ENCODE results near the gene ADAMTS15. TPM values are rescaled to one million over a fixed set of nuclear protein-coding genes. Genes with fewer than 3 reads are reported as not detected.

Gene ADAMTS15
- total and polyA plus RNA-seq, 10 of the 15 experiments (the other 5 are each of a cell fraction or from before 2014, with no cell fraction given) = not detected

DNA sequence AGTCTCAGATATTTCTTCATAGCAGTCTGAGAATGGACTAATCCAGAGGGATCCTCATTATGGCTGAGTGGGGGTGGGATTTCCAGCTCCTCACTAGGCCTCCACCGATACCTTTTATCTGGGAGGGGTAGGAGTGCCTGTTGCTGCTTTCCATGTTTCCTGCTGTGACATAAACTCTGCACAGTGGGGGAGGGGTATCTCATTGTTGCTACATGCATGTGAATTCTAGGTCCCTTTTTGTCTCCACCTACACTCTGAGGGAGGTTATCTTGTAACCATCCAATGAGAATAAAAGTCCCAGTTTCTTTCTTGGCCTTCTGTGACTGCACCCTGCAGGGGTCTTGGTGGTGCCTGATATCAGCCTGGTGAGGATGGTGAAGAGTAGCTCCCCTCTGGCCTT lies 60.5 kb downstream of the ADAMTS15 start:
- CTCF ChIA-PET = no interaction called here
- Histone ChIP-seq H2AFZ (ENCODE audit: control insufficient read depth, low read depth, low read length) (no peak overlapping the region), H4K20me1 (ENCODE audit: control insufficient read depth, insufficient read depth) (no peaks in the 10 kb centered on the region), H3K4me2 (ENCODE audit: control insufficient read depth, insufficient read depth) (no peak overlapping the region), H3K36me3 (ENCODE audit: control insufficient read depth in 2 of 2, insufficient read depth in 2 of 2, low read length in 1 of 2) (no peaks in the 10 kb centered on the region), H3K9me3 (replicated peaks; ENCODE audit: control insufficient read depth, insufficient read depth, low read length) (peaks cover 1% of the 10 kb centered on the region; the same call in 2 of the 3 replicates), H3K27ac (ENCODE audit: control insufficient read depth, insufficient read depth) (no peak overlapping the region), H3K4me3 (no peak overlapping the region), H3K27me3 (replicated peaks in 1 of 2; ENCODE audit: control insufficient read depth in 2 of 2, insufficient read depth in 2 of 2, low read length in 1 of 2) (no peaks in the 10 kb centered on the region; a peak in 1 of 4 replicates), H3K4me1 (ENCODE audit: control insufficient read depth, insufficient read depth, low read length) (no peaks in the 10 kb centered on the region), H3K9ac (ENCODE audit: control insufficient read depth, insufficient read depth, low read length) (no peak overlapping the region), H3K79me2 (ENCODE audit: control insufficient read depth, insufficient read depth, low read length) (no peaks in the 10 kb centered on the region)
- ATAC-seq (no peak), FAIRE-seq (no peak), DNase-seq (ENCODE audit: low read depth, low spot score) (no peak)
- intact Hi-C loops (cut with micrococcal nuclease; ENCODE audit: unreplicated experiment) = no loop called here
- RAD21 ChIA-PET (ENCODE audit: unreplicated experiment) = no interaction called here
- SMC1A ChIA-PET (ENCODE audit: uncharacterized antibody, unreplicated experiment) = no interaction called here
- in situ Hi-C loops (cut with MboI) = no loop called here
- 37% methylated on average over 1 of the region's 1 CpG for WGBS (ENCODE audit: insufficient coverage, insufficient replicate concordance, low lambda C conversion rate, missing lambda C conversion rate)
- BruUV-seq (replicated peaks) = no TSS peak
- POLR2A ChIA-PET = no interaction called here
- TF ChIP-seq GATAD2B (conservative IDR thresholded peaks at IDR 0.05; ENCODE audit: low read depth) (no peak), MEF2B (IDR thresholded peaks at IDR 0.05; ENCODE audit: partially characterized antibody, poor library complexity, severe bottlenecking) (no peak), TCF3 (IDR thresholded peaks at IDR 0.05; ENCODE audit: borderline replicate concordance, insufficient read depth, low read depth, low read length) (no peak), YBX1 (IDR thresholded peaks at IDR 0.05) (no peak), NR2C2 (IDR thresholded peaks at IDR 0.05; ENCODE audit: borderline replicate concordance, control insufficient read depth, insufficient read length, low read depth) (no peak), ZNF217 (IDR thresholded peaks at IDR 0.05) (no peak)

DNA sequence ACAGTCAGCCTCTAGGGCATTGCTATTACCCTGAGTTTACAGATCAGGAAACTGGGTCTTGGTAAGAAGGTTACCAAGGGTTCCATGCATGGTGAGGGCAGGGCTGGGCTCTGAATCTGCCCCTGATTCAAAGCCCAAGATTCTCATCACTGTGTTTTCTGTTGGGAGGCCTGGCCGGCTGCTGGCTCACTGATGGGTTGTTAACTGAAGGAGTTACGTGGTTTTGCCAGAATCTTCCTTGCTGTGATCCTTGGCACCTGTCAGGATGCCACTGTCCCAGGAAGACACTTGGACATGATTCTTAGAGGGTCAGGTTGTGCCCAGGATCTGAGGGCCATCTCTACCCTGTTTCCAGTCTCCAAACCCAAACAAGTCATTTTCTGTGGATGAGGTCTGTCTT lies 61.5 kb downstream of the ADAMTS15 start:
- Histone ChIP-seq H3K27ac (ENCODE audit: control insufficient read depth, insufficient read depth) (no peak overlapping the region), H3K4me2 (ENCODE audit: control insufficient read depth, insufficient read depth) (no peak overlapping the region), H3K79me2 (ENCODE audit: control insufficient read depth, insufficient read depth, low read length) (no peaks in the 10 kb centered on the region), H3K27me3 (replicated peaks in 1 of 2; ENCODE audit: control insufficient read depth in 2 of 2, insufficient read depth in 2 of 2, low read length in 1 of 2) (peaks cover 0 to under 1% of the 10 kb centered on the region in 2 experiments; a peak in 3 of 4 replicates), H4K20me1 (ENCODE audit: control insufficient read depth, insufficient read depth) (no peaks in the 10 kb centered on the region), H2AFZ (ENCODE audit: control insufficient read depth, low read depth, low read length) (no peak overlapping the region), H3K4me3 (no peak overlapping the region), H3K4me1 (ENCODE audit: control insufficient read depth, insufficient read depth, low read length) (no peaks in the 10 kb centered on the region), H3K9me3 (replicated peaks; ENCODE audit: control insufficient read depth, insufficient read depth, low read length) (peaks cover 1% of the 10 kb centered on the region; the same call in 2 of the 3 replicates), H3K36me3 (ENCODE audit: control insufficient read depth in 2 of 2, insufficient read depth in 2 of 2, low read length in 1 of 2) (no peaks in the 10 kb centered on the region), H3K9ac (ENCODE audit: control insufficient read depth, insufficient read depth, low read length) (no peak overlapping the region)
- ATAC-seq = no peak
- no TSS peak for BruUV-seq (replicated peaks)
- ChIA-PET SMC1A (ENCODE audit: uncharacterized antibody, unreplicated experiment) (interaction anchor here (1.3 kb wide), 1 partner anchor 79 kb away, joined by 3 read pairs; no protein-coding TSS in a partner anchor), POLR2A (no interaction called here), RAD21 (ENCODE audit: unreplicated experiment) (no interaction called here), CTCF (no interaction called here)
- WGBS (ENCODE audit: insufficient coverage, insufficient replicate concordance, low lambda C conversion rate, missing lambda C conversion rate) = 0% methylated on average over 2 of the region's 2 CpGs
- intact Hi-C loops (cut with micrococcal nuclease; ENCODE audit: unreplicated experiment) = no loop called here
- no peak for FAIRE-seq
- no peak for DNase-seq (ENCODE audit: low read depth, low spot score)
- TF ChIP-seq NR2C2 (IDR thresholded peaks at IDR 0.05; ENCODE audit: borderline replicate concordance, control insufficient read depth, insufficient read length, low read depth) (no peak), FOXM1 (IDR thresholded peaks at IDR 0.05; ENCODE audit: low read depth, low read length) (no peak), KAT2A (conservative IDR thresholded peaks at IDR 0.05; ENCODE audit: control insufficient read depth, low read depth, low read length) (no peak)
- in situ Hi-C loops (cut with MboI) = no loop called here
